B cell (primary cell): ENCODE measurements around the gene GSDMA. TPM values are rescaled to one million over a fixed set of nuclear protein-coding genes. Genes with fewer than 3 reads are reported as not detected.

Source experiments
- ATAC-seq: fragments of 200-7000 bp; cut with Tn5 transposase; one replicate; pipeline ENCODE4 v1.10.0; 2021; ENCODE audit warnings: low read depth, mild to moderate bottlenecking, moderate number of reproducible peaks, moderate library complexity
- CTCF ChIA-PET: fragments of 350-600 bp; sonication (Branson Sonifier 250); formaldehyde crosslinking; loops from one replicate; lab custom pipeline; 2021; ENCODE audit warnings: antibody characterized with exemption, inconsistent platforms; lab: Charles Lee
- POLR2A ChIA-PET: fragments of 350-600 bp; sonication (Branson Sonifier 250); formaldehyde crosslinking; loops from one replicate; lab custom pipeline; 2021; ENCODE audit warnings: antibody characterized with exemption; lab: Charles Lee
- DNase-seq: peaks from one replicate; pipeline ENCODE4 v3.0.0; 2013
- H2AFZ ChIP-seq: 2 replicates; pipeline ENCODE4 v1.6.1; 2012; ENCODE audit warnings: mild to moderate bottlenecking, low read depth, low read length; ENCODE audit not compliant: insufficient read depth, poor library complexity, severe bottlenecking
- H3K27ac ChIP-seq, 2 donors: 1 replicate in 1 of 2; 2 replicates in 1 of 2; pipeline ENCODE4 v1.5.1; 2012 to 2013; ENCODE audit warnings: low read length in 2 of 2, mild to moderate bottlenecking in 2 of 2, moderate library complexity in 1 of 2
- H3K27me3 ChIP-seq, 4 experiments: fragments of 200-600 bp in 1 of 4; sonication (generic) in 1 of 4; replicated peaks in 1 of 4; 1 replicate in 2 of 4; 2 replicates in 2 of 4; pipeline versions ENCODE4 v1.6.1 to v1.7.0; 2013 to 2016; ENCODE audit warnings: low read length in 3 of 4, mild to moderate bottlenecking in 2 of 4, mixed read lengths in 1 of 4, moderate library complexity in 1 of 4; ENCODE audit not compliant: insufficient read depth in 4 of 4, control insufficient read depth in 3 of 4; ENCODE audit errors: control extremely low read depth in 1 of 4
- H3K36me3 ChIP-seq, 2 experiments: replicated peaks in 1 of 2; 1 replicate in 1 of 2; 2 replicates in 1 of 2; pipeline versions ENCODE4 v1.6.1 to v1.7.1; 2013; ENCODE audit warnings: low read length in 1 of 2; ENCODE audit not compliant: insufficient read depth in 2 of 2, control insufficient read depth in 1 of 2; ENCODE audit errors: control extremely low read depth in 1 of 2, extremely low read depth in 1 of 2
- H3K4me1 ChIP-seq, 2 donors: fragments of 200-600 bp in 1 of 2; sonication (generic) in 1 of 2; 1 replicate in 1 of 2; 2 replicates in 1 of 2; pipeline versions ENCODE4 v1.5.1 to v1.6.1; 2013 to 2017; ENCODE audit warnings: low read length in 2 of 2; ENCODE audit not compliant: control insufficient read depth in 2 of 2, insufficient read depth in 2 of 2
- H3K4me2 ChIP-seq: replicated peaks from 2 replicates; pipeline ENCODE3; 2012; ENCODE audit warnings: mild to moderate bottlenecking, low read depth, low read length; ENCODE audit not compliant: poor library complexity, severe bottlenecking
- H3K4me3 ChIP-seq, 5 experiments: fragments of 200-600 bp in 1 of 5; sonication (generic) in 1 of 5; 1 replicate in 3 of 5; 2 replicates in 2 of 5; pipeline versions ENCODE4 v1.5.1 to v1.7.0; 2011 to 2016; ENCODE audit warnings: low read length in 4 of 5, mild to moderate bottlenecking in 4 of 5, low read depth in 2 of 5, control low read depth in 1 of 5, moderate library complexity in 1 of 5; ENCODE audit not compliant: insufficient read depth in 1 of 5; ENCODE audit errors: control extremely low read depth in 1 of 5, extremely low read depth in 1 of 5
- H3K79me2 ChIP-seq: fragments of 200-600 bp; sonication (generic); one replicate; pipeline ENCODE4 v1.6.0; 2016; ENCODE audit warnings: low read length; ENCODE audit not compliant: control insufficient read depth, insufficient read depth
- H3K9ac ChIP-seq: fragments of 200-600 bp; sonication (generic); 2 replicates; pipeline ENCODE4 v1.6.1; 2017; ENCODE audit warnings: mild to moderate bottlenecking, low read length, moderate library complexity
- H3K9me3 ChIP-seq, 3 donors: one replicate each; pipeline versions ENCODE4 v1.6.1 to v1.7.1; 2013; ENCODE audit warnings: low read length in 2 of 3; ENCODE audit not compliant: control insufficient read depth in 2 of 3, insufficient read depth in 1 of 3; ENCODE audit errors: control extremely low read depth in 1 of 3
- H4K20me1 ChIP-seq: 2 replicates; pipeline ENCODE4 v1.6.0; 2012; ENCODE audit warnings: mild to moderate bottlenecking, low read length; ENCODE audit not compliant: insufficient read depth, control insufficient read depth, poor library complexity, severe bottlenecking
- H3K27ac Mint-ChIP-seq: one replicate; pipeline ENCODE4 v1.8.0; 2021; ENCODE audit warnings: mixed read lengths
- H3K27me3 Mint-ChIP-seq: one replicate; pipeline ENCODE4 v1.8.0; 2021; ENCODE audit warnings: mixed read lengths
- H3K4me1 Mint-ChIP-seq: one replicate; pipeline ENCODE4 v1.8.0; 2021; ENCODE audit warnings: mixed read lengths
- H3K4me3 Mint-ChIP-seq: one replicate; pipeline ENCODE4 v1.8.0; 2021; ENCODE audit warnings: mixed read lengths
- H3K9me3 Mint-ChIP-seq: one replicate; pipeline ENCODE4 v1.8.0; 2022; ENCODE audit warnings: mixed read lengths; ENCODE audit not compliant: insufficient read depth
- CTCF ChIP-seq: fragments of 200-600 bp; IDR thresholded peaks from one replicate; pipeline ENCODE4 v1.8.0; 2022; ENCODE audit warnings: antibody characterized with exemption, mild to moderate bottlenecking
- EZH2 ChIP-seq: IDR thresholded peaks from 2 replicates; pipeline ENCODE4 v1.6.1; 2012; ENCODE audit warnings: borderline replicate concordance, low read depth, mild to moderate bottlenecking, moderate library complexity, low read length; ENCODE audit not compliant: insufficient read depth, poor library complexity, severe bottlenecking
- WGBS: methylation state at CpG from one replicate; pipeline ENCODE4 v1.1.5; 2013; ENCODE audit warnings: missing lambda C conversion rate; ENCODE audit not compliant: insufficient coverage; 5-methylcytosine and 5-hydroxymethylcytosine counted together
- intact Hi-C: fragments of 100-400 bp; cut with micrococcal nuclease; formaldehyde crosslinking; loops from one replicate; pipeline ENCODE4 v1.10.0; 2022
- polyA plus RNA-seq: library from polyadenylated mRNA; depleted of rRNA; stranded (reverse); fragments of >200 nt; gene quantifications from 2 replicates; pipeline ENCODE4 v1.2.3, GENCODE V29; 2012
- total RNA-seq, 2 donors: library from RNA; stranded (reverse); fragments of 120-200 nt in 1 of 2; gene quantifications; 1 replicate in 1 of 2; 2 replicates in 1 of 2; pipeline versions ENCODE4 v1.2.3 to v1.2.4, GENCODE V29; 2013 to 2022

GSDMA gene
- total and polyA plus RNA-seq, 2 donors (not counting 1 experiment from before 2014, with no cell fraction given) = 0.09 TPM; not detected in 1

- ChIA-PET POLR2A (no interaction called here), CTCF (interaction anchor here (1.5 to 2.3 kb wide), 3 partner anchors 12 to 42 kb away, joined by 3 to 5 read pairs (median 4); no protein-coding TSS in a partner anchor)
- Mint-ChIP-seq H3K4me1 (peaks cover 13% of the 10 kb centered on the region), H3K27ac (no peak overlapping the region), H3K27me3 (no peaks in the 10 kb centered on the region), H3K4me3 (no peak overlapping the region), H3K9me3 (no peaks in the 10 kb centered on the region)
- no peaks in the 10 kb centered on the region for H3K79me2 ChIP-seq
- no peak overlapping the region for H3K4me2 ChIP-seq
- H3K9me3 ChIP-seq = no peaks in the 10 kb centered on the region
- no peak overlapping the region for H3K9ac ChIP-seq
- ATAC-seq (no peak), DNase-seq (no peak)
- H3K4me1 ChIP-seq = peaks cover 12 to 17% of the 10 kb centered on the region in 2 donors
- H3K27ac ChIP-seq = no peak overlapping the region
- H2AFZ ChIP-seq = no peak overlapping the region
- intact Hi-C loops = no loop called here
- WGBS = 97% methylated on average over 3 of the region's 3 CpGs
- H4K20me1 ChIP-seq = no peaks in the 10 kb centered on the region
- no peaks in the 10 kb centered on the region for H3K36me3 ChIP-seq
- H3K27me3 ChIP-seq = no peaks in the 10 kb centered on the region
- no peak overlapping the region for H3K4me3 ChIP-seq
- TF ChIP-seq EZH2 (no peak), CTCF (no peak)
Observed at GRCh38 chr17:39937447-39937846, 25.4 kb upstream of the GSDMA start.

- Histone ChIP-seq H3K27ac (no peak overlapping the region), H2AFZ (no peak overlapping the region), H3K4me1 (peaks cover 12 to 17% of the 10 kb centered on the region in 2 donors), H4K20me1 (no peaks in the 10 kb centered on the region), H3K9ac (no peak overlapping the region), H3K27me3 (no peaks in the 10 kb centered on the region), H3K79me2 (no peaks in the 10 kb centered on the region), H3K9me3 (no peaks in the 10 kb centered on the region), H3K4me2 (no peak overlapping the region), H3K36me3 (no peaks in the 10 kb centered on the region), H3K4me3 (no peak overlapping the region)
- 80% methylated on average over 3 of the region's 8 CpGs for WGBS
- intact Hi-C loops = no loop called here
- ATAC-seq (no peak), DNase-seq (no peak)
- Mint-ChIP-seq H3K27me3 (no peaks in the 10 kb centered on the region), H3K4me1 (peaks cover 13% of the 10 kb centered on the region), H3K9me3 (no peaks in the 10 kb centered on the region), H3K27ac (no peak overlapping the region), H3K4me3 (no peak overlapping the region)
- POLR2A ChIA-PET = interaction anchor here (0.7 kb wide), 1 partner anchor 21 kb away, joined by 3 read pairs; no protein-coding TSS in a partner anchor
- TF ChIP-seq EZH2 (no peak), CTCF (no peak)
- CTCF ChIA-PET = interaction anchor here (1.5 to 2.3 kb wide), 4 partner anchors 11 to 66 kb away, joined by 3 to 14 read pairs (median 4); no protein-coding TSS in a partner anchor
Observed at GRCh38 chr17:39938140-39938869, 24.5 kb upstream of the GSDMA start.
